COLO668 (cell line): ENCODE results near the gene CRHR2.
A peak's percentile ranks its signal among the peaks of the same experiment; 100 is the strongest.

Experiments
- DNase-seq: peaks from one replicate; lab custom pipeline; 2025; ENCODE audit not compliant: unreplicated experiment; lab: John Stamatoyannopoulos, UW

The CRHR2 gene

DNA sequence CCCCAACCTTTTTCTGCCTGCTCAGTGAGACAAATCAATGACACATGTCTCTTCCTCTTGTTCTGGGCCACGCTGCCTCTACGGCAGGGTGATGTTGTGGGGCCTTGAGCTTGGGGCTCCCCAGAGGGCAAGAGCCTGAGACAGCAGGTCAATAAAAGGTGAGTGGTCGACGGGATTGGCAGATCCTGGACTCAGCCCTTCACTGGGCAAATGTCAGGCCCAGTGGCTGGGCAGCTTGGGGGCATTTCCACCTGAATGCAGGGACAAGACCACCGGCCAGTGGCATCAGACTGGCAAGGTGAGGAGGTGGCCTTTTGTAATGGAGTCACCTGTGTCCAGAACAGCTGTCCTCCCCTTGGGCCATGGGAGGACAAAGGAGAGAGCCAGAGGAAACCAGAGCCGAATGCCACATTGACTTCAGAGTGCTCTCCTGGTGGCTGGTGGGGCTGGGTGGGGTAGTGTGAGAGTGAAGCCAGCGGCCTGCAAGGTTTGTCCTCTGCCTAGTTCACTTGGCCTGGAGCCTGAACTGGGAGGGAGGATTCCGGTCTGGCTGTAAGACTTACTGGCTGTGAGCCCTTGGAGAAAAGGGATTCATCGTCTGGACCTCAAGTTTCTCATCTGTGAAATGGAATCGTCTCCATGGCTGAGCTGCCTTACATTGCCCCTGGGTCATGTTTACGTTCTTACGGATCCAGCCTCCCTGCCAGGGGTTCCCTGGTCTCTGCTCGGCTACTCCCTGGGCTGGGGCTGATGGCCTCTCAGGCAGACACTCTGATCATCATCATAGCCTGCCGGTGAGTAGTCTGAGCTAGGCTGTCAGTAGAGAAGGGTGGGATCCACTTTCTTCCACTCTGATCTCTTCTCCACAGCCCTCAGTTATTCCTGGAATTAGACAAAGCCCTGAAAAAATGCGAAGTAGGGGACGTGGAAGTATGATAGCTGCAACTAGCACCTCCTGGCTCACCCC is 25.4 kb upstream of the CRHR2 start:
- no peak for DNase-seq

GRCh38 chr7:30706908-30707307 is 24.7 kb upstream of the CRHR2 start:
- no peak for DNase-seq

DNA sequence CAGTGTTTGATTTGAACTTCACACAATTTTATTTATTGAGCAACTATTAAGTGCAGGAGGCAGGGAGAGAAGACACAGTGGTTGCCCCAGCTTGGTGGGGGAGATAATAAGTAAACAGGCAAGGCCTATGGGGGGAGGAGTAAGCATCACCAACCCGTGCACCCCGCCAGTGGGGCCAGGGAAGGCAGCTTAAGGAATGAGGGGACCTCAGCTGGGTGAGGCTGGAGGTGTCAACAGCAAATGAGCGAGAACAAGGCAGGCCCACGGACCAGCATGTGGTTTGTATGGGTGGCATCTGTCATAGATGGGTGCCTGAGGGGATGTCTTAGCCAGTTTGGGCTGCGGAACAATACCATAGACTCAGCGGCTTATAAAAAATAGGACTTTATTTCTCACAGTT is 24.1 kb upstream of the CRHR2 start:
- DNase-seq: no peak

- DNase-seq: no peak
These were observed 23.3 kb upstream of the CRHR2 start for GRCh38 chr7:30705596-30705995.

DNA sequence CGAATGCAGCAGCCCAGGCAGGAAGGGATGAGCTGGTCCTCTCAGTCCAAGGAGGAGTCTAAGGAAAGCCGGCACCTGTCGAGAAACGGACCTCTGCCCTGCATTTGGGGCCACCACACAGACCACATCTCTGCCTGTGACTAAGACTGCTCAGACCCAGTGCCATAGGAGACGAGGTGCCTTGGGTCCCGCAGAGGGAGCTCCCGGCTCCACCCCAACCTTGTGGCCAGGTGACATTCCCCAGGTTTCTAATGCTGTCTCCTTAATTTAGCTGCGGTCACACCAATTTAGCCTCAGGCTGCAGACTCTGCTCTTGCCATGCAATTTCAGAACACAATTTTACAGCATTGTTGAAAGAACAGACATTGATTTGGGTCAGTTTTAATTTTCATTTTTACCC is 22.8 kb upstream of the CRHR2 start:
- no peak for DNase-seq

DNA sequence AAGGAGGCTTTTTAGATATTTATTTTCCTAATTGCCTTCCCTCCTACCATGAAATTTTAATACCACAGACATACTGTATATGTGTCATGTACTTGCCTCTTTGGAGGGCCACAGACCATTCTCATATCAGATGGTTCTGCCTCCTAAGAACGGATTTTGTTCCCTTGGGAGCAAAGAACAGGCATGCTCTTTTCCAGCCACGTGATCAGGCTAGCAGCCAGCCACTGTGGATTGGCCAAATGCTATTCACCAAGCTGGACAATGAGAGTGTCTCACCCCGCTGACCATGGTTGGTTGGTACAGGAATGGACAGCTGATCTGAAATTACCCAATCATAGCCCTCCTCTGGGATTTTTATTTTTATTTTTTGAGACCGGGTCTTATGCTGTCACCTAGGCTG is 21.5 kb upstream of the CRHR2 start:
- no peak for DNase-seq

DNA sequence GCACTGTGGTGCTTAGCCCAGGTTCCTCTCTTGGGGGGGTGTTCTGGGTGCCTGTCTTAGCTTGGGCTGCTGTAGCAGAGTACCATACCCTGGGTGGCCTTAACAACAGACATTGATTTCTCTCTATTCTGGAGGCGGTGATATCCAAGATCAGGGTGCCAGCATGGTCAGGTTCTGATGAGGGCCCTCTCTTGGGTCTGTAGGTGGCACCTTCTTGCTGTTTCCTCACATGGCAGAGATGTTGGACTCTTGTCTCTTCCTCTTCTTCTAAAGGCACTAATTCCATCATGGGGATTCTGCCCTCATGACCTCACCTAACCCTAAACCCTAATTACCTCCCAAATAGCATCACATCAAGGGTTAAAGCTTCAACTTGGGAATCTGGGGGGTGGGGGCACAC is 19.9 kb upstream of the CRHR2 start:
- no peak for DNase-seq

DNA sequence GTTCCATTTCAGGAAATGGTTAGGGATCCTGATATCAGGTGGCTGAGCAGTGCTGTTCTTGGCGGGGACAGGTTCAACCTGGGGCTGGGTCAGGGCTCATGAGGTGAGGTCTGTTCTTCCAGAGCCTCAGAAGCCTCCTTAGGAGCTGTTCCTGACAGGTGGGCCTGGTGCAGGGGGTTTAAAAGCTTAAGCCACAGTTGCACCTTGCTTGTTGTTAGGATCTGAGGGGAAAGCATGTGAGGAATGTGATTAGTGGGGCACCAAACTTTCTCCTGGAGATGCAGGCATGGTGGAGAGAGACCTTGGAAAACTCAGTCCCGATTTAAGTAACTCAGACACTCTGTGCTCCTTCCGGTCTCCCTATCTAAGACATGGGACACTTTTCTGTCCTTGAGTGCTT is 18.7 kb upstream of the CRHR2 start:
- DNase-seq: no peak

DNA sequence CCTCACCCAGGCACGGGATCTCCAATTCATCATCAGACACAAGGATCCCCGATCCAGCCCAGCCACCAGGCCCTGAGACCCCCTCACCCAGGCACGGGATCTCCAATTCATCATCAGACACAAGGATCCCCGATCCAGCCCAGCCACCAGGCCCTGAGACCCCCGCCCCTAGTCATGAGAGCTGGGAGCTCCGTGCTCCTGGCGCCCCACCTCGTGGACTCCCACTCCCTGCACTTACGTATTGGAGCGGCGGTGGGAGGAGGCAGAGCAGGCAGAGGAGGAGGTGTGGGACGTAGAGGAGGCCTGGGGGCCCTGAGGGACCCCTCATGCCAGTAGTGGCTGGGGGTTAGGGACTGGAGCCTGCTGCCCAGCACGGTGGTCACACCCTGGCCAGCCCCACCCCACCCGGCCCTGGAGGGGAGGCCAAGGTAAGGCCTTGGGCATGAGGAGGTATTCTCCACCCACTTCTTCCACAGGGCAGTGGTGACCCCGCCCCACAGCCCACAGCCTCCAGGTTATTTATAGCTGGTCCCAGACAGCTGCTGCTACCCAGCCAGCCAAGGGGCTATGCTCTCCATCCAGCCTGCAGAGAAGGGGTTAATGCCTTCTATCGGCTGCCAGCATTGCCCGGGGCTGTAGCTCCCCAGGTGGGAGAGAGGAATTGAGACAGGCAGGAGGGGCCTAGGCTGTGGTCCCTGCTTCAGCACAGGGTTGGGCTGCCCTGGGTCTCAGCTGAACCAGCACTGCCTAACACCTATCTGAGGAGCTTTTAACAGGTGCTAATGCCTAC is 17.6 kb upstream of the CRHR2 start:
- no peak for DNase-seq

GRCh38 chr7:30698481-30698880 is 16.2 kb upstream of the CRHR2 start:
- no peak for DNase-seq

DNA sequence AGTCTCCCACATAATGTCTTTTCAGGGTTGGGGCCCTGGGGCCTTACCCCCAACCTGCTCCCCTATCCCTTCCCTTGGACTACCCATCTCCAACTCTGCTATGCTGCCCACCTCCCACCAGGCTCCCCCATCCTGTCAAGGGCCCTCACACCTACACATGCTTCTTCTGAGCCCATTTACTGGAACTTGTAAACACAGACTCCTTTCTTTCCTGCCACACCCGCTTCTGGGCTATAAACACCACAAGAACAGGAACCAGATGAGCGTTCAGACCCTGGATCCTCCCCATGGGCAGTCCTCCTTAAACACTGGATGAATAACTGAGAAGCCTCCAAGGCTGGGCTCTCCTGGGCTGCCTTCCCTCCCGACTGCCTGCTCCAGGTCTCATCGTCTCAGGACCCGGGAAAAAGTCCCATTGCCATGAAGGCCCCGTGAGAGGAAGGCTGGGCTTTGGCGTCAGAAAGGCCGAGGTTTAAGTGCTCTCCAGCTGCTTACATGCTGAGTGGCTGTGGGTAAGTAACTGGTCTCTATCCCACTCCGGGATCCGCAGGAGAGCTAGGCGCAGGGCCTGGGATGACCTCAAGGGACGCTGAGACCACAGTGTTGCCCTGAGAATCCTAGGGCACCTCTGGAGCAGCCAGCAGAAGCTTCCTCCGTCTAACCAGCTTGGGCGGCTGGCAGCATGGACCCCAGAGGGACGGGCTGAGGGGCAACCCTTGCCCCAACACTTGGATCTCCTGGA is 15.6 kb upstream of the CRHR2 start:
- no peak for DNase-seq

GRCh38 chr7:30694774-30695721 is 12.8 kb upstream of the CRHR2 start:
- no peak for DNase-seq

GRCh38 chr7:30694218-30694745 is 12.0 kb upstream of the CRHR2 start:
- DNase-seq: no peak

- no peak for DNase-seq
These were observed 10.6 kb upstream of the CRHR2 start for GRCh38 chr7:30692882-30693281.

- no peak for DNase-seq
These were observed 10.2 kb upstream of the CRHR2 start for GRCh38 chr7:30692438-30692837.

- no peak for DNase-seq
These were observed 7.8 kb upstream of the CRHR2 start for GRCh38 chr7:30690011-30690410.

DNA sequence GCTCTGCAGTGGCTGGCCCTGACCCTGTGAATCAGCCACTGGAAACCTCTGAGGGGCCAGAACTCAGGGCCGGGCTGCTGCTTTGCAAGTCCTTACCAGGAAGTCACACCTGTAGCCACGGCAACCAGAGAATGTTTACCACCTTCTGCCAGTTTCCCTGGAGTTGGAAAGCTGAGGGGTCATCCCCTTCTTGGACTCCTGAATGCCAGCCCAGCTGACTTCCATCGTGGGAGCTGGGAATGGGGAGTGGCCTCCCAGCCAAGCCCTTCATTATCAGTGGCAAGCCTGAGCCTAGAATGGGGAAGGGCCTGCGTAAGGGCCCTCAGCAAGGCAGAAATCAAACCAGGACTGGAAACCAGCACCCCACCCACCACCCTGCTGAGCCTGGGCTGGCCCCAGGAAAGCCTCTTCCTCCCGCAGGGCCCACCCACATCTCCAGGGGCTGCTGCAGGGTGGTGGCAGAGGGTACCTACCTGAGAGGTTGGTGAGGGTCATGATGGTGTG is 6.5 kb upstream of the CRHR2 start:
- peak; percentile 37 for DNase-seq

DNA sequence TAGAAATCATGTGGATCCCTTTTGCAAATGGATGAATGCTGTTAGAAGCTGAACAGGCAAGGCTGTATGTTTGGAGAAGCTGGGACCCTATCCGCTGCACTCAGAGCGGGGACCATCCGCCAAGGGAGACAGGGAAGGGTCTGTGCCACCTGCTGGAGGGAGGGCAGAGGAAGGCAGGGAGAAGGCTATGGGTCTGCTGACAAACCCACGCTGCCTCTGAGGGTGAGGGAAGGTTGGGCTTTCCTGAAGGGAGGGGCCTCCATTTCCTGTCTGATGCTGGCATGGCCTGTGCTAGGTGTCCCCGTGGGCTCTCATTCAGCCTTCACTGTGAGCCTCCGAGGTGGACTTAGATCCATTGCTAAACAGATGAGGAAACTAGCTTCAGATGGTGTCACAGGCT is 5.3 kb upstream of the CRHR2 start:
- DNase-seq: no peak

- DNase-seq: no peak
These were observed 2.1 kb upstream of the CRHR2 start for GRCh38 chr7:30684351-30684750.

GRCh38 chr7:30683816-30684215 is 1.6 kb upstream of the CRHR2 start:
- no peak for DNase-seq
